Left colon (tissue), 2 donors: Measurements from ENCODE around the gene CCR3. TPM values are rescaled to one million over a fixed set of nuclear protein-coding genes. Genes with fewer than 3 reads are reported as not detected.
"Not testable (repeated sequence)": the region's sequence is repeated elsewhere in the genome, so short reads cannot be mapped to it uniquely, and the experiment has no call there.

Experiments used
- ATAC-seq: fragments of 200-7000 bp; cut with Tn5 transposase; one replicate; pipeline ENCODE4 v1.9.1; 2020; ENCODE audit warnings: mild to moderate bottlenecking, moderate library complexity
- DNase-seq, 2 donors: peaks; one replicate each; pipeline ENCODE4 v3.0.0-alpha.2; 2020
- intact Hi-C, 2 donors: fragments of 100-400 bp; cut with DNase I in 1 of 2; cut with micrococcal nuclease in 1 of 2; formaldehyde crosslinking; loops; one replicate each; pipeline versions ENCODE4 v1.11.2 to v1.14.0; 2022; cut with DNase I, micrococcal nuclease
- long read RNA-seq: library from polyadenylated mRNA; unstranded; transcript quantifications from one replicate; pipeline ENCODE4 v2.0.0, GENCODE V29; 2021
- total RNA-seq, 2 donors: library from RNA; stranded (reverse); fragmentation: NEBNext Ultra II Directional; extraction: Animal tissue kit (Norgen Biotek cat#: 25700); gene quantifications; one replicate each; pipeline ENCODE4 v1.2.1, GENCODE V29; 2021
- donor health status: DM: no; HTN: no; CAD: no.
- donor health status: DM: yes; HTN: yes; CAD: no.

The CCR3 gene
- total RNA-seq, result under 1 TPM in 1 of 2 donors, not detected in 1; 0.28 TPM
- long read RNA-seq, result 0 reads

GRCh38 chr3:46242120-46242519 lies at the start of gene CCR3:
CCR3 (plus strand) TSS chr3:46242460; CDS start chr3:46265159, 22,699 bp downstream.
- DNase-seq (no peak), ATAC-seq (no peak)
- intact Hi-C loops, result no loop called here

DNA sequence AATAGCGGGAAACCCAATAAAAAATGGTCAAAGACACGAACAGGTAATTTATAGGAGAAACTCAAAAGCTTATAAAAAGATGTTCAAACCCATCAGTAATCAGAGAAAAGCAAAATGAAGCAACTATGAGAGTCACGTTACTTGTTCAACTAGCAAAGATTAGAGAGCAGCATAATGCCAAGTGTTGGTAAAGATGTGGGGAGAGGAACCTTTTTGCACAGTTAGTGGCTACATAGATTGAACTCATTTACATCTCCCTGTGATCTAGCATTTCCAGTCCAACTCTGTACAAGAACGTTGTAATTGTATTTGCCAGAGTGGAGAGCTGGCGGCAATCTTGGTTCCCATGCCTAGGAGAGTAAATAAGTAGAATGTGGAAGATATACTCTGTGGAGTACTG lies 49.3 kb upstream of the CCR3 start:
- ATAC-seq (no peak), DNase-seq (no peak)
- intact Hi-C loops, result no loop called here

DNA sequence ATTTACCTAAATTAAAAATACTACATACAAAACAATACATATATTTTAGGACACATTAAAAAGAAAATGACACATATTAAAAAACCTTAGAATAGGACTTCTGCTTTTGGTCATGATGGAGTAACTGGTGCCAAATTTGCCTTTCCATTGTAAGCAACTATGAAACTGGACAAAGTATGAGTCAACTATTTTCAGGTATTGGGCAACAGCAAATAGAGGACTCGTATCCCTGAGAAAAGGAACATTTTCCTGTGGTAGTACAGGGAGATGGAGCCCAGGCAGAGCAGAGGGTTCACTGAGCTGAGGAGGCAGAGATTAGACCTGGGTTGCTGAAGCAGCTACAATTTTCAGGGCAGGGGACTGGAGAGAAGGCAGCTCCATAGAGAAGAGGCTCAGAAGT lies 48.8 kb upstream of the CCR3 start:
- DNase-seq, result no peak
- intact Hi-C loops, result no loop called here
- ATAC-seq, result no peak

DNA sequence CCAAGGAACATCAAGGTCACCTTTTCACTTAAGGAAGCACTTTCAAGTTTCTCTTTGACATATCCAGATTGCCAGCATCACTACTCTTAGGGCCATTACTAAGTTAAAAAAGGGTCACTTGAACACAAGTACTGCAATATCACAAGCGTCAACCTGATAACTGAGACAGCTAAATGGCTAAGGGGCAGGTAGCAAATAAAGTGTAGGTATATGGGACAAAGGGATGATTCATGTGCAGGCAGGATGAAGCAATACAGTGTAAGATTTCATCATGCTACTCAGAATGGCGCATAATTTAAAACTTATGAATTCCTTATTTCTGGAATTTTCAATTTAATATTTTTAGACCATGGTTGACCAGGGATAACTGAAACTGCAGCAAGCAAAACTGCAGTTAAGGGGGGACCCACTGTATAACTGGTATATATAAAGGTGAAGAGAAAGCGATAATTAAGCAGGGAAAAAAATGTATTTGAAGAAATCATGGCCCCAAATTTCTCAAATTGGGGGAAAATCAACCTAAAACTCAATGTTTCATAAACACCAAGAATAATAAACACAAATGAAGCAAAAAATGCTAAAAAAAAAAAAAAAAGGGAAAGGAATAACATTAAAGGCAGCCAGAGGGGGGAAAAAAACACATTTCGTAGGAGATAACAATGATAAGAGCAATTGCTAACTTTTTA lies 47.2 kb upstream of the CCR3 start:
- no peak for DNase-seq
- intact Hi-C loops, result no loop called here
- ATAC-seq, result no peak

DNA sequence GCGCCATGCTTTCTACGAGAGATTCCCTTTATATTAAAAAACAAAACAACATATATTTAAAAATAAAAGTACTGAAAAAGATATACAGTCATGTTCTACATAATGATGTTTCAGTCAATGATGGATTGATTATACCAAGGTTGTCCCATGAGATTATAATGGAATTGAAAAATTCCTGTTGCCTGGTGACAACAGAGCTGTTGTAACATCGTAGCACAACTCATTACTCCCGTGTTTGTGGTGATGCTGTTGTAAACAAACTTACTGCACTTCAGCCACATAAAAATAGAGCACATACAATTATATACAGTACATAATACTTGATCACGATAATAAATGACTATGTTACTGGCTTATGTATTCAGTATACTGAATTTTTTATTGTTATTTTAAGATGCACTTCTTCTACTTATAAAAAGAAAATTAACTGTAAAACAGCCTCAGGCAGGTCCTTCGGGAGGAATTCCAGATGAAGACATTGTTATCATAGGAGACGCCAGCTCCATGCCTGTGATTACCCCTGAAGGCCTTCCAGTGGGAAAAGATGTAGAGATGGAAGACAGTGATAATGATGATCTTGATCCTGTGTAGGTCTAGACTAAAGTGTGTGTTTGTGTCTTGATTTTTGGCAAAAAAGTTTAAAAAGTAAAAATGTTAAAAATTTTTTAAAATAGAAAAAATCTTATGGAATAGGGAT lies 45.9 kb upstream of the CCR3 start:
- no peak for ATAC-seq
- intact Hi-C loops, result no loop called here
- no peak for DNase-seq

- ATAC-seq (no peak), DNase-seq (no peak)
- intact Hi-C loops, result no loop called here
These were observed 42.0 kb upstream of the CCR3 start for GRCh38 chr3:46200211-46200610.

- ATAC-seq (no peak), DNase-seq (no peak)
- intact Hi-C loops, result no loop called here
These were observed 41.5 kb upstream of the CCR3 start for GRCh38 chr3:46200790-46201189.

- no peak for ATAC-seq
- intact Hi-C loops, result no loop called here
- DNase-seq, result no peak
These were observed 39.7 kb upstream of the CCR3 start for GRCh38 chr3:46202535-46202934.

DNA sequence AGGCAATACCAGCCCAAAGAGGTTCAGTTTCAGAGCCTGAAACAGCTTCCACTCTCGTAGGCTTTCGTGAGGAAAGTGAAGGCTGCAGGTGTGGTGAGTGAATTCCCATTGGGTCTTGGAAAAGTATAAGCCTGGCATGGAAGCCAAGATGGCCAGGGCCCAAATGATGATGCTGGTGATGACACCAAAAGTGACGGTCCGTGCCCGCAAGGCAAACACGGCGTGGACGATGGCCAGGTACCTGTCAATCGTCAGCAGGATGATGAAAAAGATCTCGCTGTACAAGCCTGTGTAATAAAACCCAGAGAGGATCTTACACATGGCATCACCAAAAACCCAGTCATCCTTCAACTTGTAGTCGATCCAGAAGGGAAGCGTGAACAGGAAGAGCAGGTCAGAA lies 38.6 kb upstream of the CCR3 start:
- ATAC-seq (no peak), DNase-seq (no peak)
- intact Hi-C loops, result no loop called here

GRCh38 chr3:46205286-46205960 lies 36.8 kb upstream of the CCR3 start:
- DNase-seq, result no peak
- intact Hi-C loops, result no loop called here
- ATAC-seq, result no peak

- intact Hi-C loops, result no loop called here
- DNase-seq (no peak), ATAC-seq (no peak)
These were observed 35.8 kb upstream of the CCR3 start for GRCh38 chr3:46206282-46207015.

GRCh38 chr3:46207514-46207913 lies 34.7 kb upstream of the CCR3 start:
- intact Hi-C loops, DNase-seq, ATAC-seq: not testable (repeated sequence)

DNA sequence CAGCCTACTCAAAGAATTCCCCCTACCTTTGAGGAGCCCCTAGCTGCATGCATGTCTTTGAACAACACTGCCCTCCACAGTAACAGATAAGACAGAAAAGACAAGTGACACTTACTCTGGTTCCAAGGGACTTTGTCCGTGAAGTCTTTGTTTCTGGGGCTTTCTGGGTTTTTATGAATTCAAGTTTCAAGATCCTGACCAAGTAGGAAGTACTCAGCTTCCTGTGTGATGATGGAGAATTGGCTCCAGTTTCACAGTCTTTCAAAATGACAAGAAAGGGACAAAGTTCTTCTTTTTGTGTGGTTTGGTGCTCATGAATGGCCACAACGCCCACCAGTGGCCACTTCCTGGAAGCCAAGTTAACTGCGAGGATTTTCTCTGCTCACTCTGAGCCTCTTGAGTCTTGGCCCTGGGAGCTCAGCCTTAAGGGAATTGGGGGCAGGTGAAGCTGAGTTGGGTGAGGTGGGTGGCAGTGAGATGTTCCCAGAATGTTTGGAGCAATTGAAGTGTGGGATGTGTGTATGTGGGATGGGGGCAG lies 34.0 kb upstream of the CCR3 start, which contains the start of gene CCR1:
TSS of gene CCR1 (minus strand) at position 147 of the 538 bp plus-strand sequence. CDS start 4,000 bp downstream, outside the sequence.
- peak; percentile 58 for ATAC-seq
- DNase-seq, result peak in 1 of 2 donors; percentile 59
- intact Hi-C loops, result no loop called here

GRCh38 chr3:46209053-46209452 lies 33.2 kb upstream of the CCR3 start:
- ATAC-seq, result no peak
- intact Hi-C loops, result no loop called here
- no peak for DNase-seq

- DNase-seq (no peak), ATAC-seq (no peak)
- intact Hi-C loops, result no loop called here
These were observed 32.4 kb upstream of the CCR3 start for GRCh38 chr3:46209746-46210470.

DNA sequence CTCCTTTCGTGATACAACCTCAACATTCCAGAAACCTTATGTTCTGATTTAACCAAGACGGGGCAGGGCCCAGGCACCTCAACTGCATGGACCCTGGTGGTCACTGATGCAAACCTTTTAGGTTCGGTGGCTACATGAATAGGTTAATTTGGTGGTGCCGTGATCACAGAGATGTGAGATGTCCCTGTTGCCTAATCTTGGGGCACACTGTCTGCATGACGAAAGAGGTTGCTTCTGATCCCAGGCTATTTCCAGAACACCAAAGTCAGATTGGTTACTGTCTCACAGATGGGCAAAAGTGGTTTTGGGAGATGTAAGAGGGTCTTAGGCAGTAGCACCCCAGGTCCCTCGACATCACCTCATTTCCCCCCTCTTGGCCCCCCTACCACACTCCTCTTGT lies 30.2 kb upstream of the CCR3 start:
- no peak for DNase-seq
- intact Hi-C loops, result no loop called here
- ATAC-seq, result no peak

- intact Hi-C loops, result no loop called here
- ATAC-seq, result no peak
- no peak for DNase-seq
These were observed 29.1 kb upstream of the CCR3 start for GRCh38 chr3:46213201-46213600.

GRCh38 chr3:46214751-46215352 lies 27.4 kb upstream of the CCR3 start:
- DNase-seq (no peak), ATAC-seq (no peak)
- intact Hi-C loops, result no loop called here
